OCI-LY1 (cell line): Measurements from ENCODE around the gene BMP8A.
"Not testable (repeated sequence)": the region's sequence is repeated elsewhere in the genome, so short reads cannot be mapped to it uniquely, and the experiment has no call there.

Experiments
- H2AFZ ChIP-seq: fragments of 200-600 bp; sonication (generic), shearing (Covaris generic); 2 replicates; pipeline ENCODE4 v1.6.0; 2014; ENCODE audit warnings: antibody characterized with exemption, mild to moderate bottlenecking, low read length
- H3F3A ChIP-seq: fragments of 200-600 bp; sonication (generic), shearing (Covaris generic); 2 replicates; pipeline ENCODE4 v1.6.0; 2014; ENCODE audit warnings: mild to moderate bottlenecking, antibody characterized with exemption, low read length, moderate library complexity; ENCODE audit not compliant: insufficient read depth
- H3K27ac ChIP-seq: fragments of 200-600 bp; sonication (generic); 2 replicates; pipeline ENCODE4 v1.5.1; 2014; ENCODE audit warnings: low read length, mixed run types, mild to moderate bottlenecking, low read depth; ENCODE audit not compliant: poor library complexity, severe bottlenecking
- H3K27me3 ChIP-seq: fragments of 200-600 bp; sonication (generic); 2 replicates; pipeline ENCODE4 v1.6.0; 2014; ENCODE audit warnings: antibody characterized with exemption, mild to moderate bottlenecking, low read length, moderate library complexity; ENCODE audit not compliant: insufficient read depth
- H3K36me3 ChIP-seq: fragments of 200-600 bp; sonication (generic); 2 replicates; pipeline ENCODE4 v1.6.1; 2014; ENCODE audit warnings: mild to moderate bottlenecking, antibody characterized with exemption, low read length, moderate library complexity, mixed read lengths; ENCODE audit not compliant: insufficient read depth
- H3K4me1 ChIP-seq: fragments of 200-600 bp; sonication (generic); 2 replicates; pipeline ENCODE4 v1.5.1; 2014; ENCODE audit warnings: mild to moderate bottlenecking, low read length, moderate library complexity; ENCODE audit not compliant: insufficient read depth, severe bottlenecking
- H3K4me2 ChIP-seq: fragments of 200-600 bp; sonication (generic), shearing (Covaris generic); 2 replicates; pipeline ENCODE4 v1.6.1; 2014; ENCODE audit warnings: low read length
- H3K4me3 ChIP-seq: fragments of 200-600 bp; sonication (generic); 2 replicates; pipeline ENCODE4 v1.5.1; 2014; ENCODE audit warnings: low read length, low read depth, mild to moderate bottlenecking, mixed read lengths; ENCODE audit not compliant: poor library complexity, severe bottlenecking
- H3K79me2 ChIP-seq: fragments of 200-600 bp; shearing (Covaris generic); 2 replicates; pipeline ENCODE4 v1.6.1; 2016; ENCODE audit warnings: mixed run types, low read length, mixed read lengths; ENCODE audit not compliant: insufficient read depth
- H3K9ac ChIP-seq: fragments of 200-600 bp; sonication (generic), shearing (Covaris generic); 2 replicates; pipeline ENCODE4 v1.6.1; 2014; ENCODE audit warnings: mild to moderate bottlenecking, low read length, mixed read lengths
- H3K9me2 ChIP-seq: fragments of 200-600 bp; sonication (generic), shearing (Covaris generic); 2 replicates; pipeline ENCODE4 v1.6.1; 2014; ENCODE audit warnings: low read depth, mild to moderate bottlenecking, low read length, mixed read lengths
- H3K9me3 ChIP-seq: fragments of 200-600 bp; shearing (Covaris generic); 2 replicates; pipeline ENCODE4 v1.6.1; 2014; ENCODE audit warnings: low read length, mixed read lengths
- H4K20me1 ChIP-seq: fragments of 200-600 bp; sonication (generic), shearing (Covaris generic); 2 replicates; pipeline ENCODE4 v1.6.0; 2016; ENCODE audit warnings: mild to moderate bottlenecking, low read length; ENCODE audit not compliant: insufficient read depth
- EZH2 ChIP-seq: fragments of 200-600 bp; sonication (generic), shearing (Covaris generic); IDR thresholded peaks from 2 replicates; pipeline ENCODE4 v1.8.0; 2017; ENCODE audit warnings: borderline replicate concordance, mixed run types, mild to moderate bottlenecking, antibody characterized with exemption, low read length, moderate library complexity, mixed read lengths
- TF ChIP-seq, protein P1 (sequence below): fragments of 200-600 bp; sonication (generic), shearing (Covaris generic); IDR thresholded peaks from 2 replicates; pipeline ENCODE4 v1.5.1; 2017; ENCODE audit warnings: mild to moderate bottlenecking, antibody characterized with exemption, low read length, moderate library complexity, mixed read lengths

Gene BMP8A

DNA sequence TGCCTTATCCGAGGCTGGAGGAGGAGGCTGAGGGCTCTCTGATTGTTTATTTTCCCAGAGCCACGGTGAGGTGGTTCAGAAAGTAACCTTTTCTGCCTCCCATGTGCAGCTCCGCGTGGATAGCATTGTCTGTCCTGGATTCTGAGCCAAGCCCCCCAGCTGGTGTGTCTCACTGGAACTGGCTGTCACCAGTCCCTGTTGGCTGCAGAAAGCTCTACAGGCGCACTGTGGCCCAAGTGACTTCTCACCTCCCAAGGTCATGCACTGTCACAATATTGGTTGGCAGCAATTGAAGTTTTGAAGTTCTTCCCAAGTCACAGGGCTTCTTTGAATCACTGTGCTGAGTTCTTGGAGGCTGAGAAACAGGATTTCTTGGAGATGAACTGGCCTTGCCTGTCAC, 8.2 kb downstream of the BMP8A start:
- H3K36me3 ChIP-seq = no peaks in the 10 kb centered on the region
- no peaks in the 10 kb centered on the region for H3K9me3 ChIP-seq
- no peak overlapping the region for H2AFZ ChIP-seq
- H3K4me1 ChIP-seq = no peaks in the 10 kb centered on the region
- no peaks in the 10 kb centered on the region for H3K79me2 ChIP-seq
- no peaks in the 10 kb centered on the region for H3F3A ChIP-seq
- H3K27ac ChIP-seq = no peak overlapping the region
- H3K9me2 ChIP-seq = no peaks in the 10 kb centered on the region
- TF ChIP-seq, protein P1, sequence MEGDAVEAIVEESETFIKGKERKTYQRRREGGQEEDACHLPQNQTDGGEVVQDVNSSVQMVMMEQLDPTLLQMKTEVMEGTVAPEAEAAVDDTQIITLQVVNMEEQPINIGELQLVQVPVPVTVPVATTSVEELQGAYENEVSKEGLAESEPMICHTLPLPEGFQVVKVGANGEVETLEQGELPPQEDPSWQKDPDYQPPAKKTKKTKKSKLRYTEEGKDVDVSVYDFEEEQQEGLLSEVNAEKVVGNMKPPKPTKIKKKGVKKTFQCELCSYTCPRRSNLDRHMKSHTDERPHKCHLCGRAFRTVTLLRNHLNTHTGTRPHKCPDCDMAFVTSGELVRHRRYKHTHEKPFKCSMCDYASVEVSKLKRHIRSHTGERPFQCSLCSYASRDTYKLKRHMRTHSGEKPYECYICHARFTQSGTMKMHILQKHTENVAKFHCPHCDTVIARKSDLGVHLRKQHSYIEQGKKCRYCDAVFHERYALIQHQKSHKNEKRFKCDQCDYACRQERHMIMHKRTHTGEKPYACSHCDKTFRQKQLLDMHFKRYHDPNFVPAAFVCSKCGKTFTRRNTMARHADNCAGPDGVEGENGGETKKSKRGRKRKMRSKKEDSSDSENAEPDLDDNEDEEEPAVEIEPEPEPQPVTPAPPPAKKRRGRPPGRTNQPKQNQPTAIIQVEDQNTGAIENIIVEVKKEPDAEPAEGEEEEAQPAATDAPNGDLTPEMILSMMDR = no peak
- TF ChIP-seq EZH2 = no peak
- H3K4me2 ChIP-seq = no peak overlapping the region
- no peak overlapping the region for H3K9ac ChIP-seq
- H3K4me3 ChIP-seq = no peak overlapping the region
- no peaks in the 10 kb centered on the region for H4K20me1 ChIP-seq
- 0 out of 2 replicates have a peak, but pooled peaks cover 6% of the 10 kb centered on the region for H3K27me3 ChIP-seq

DNA sequence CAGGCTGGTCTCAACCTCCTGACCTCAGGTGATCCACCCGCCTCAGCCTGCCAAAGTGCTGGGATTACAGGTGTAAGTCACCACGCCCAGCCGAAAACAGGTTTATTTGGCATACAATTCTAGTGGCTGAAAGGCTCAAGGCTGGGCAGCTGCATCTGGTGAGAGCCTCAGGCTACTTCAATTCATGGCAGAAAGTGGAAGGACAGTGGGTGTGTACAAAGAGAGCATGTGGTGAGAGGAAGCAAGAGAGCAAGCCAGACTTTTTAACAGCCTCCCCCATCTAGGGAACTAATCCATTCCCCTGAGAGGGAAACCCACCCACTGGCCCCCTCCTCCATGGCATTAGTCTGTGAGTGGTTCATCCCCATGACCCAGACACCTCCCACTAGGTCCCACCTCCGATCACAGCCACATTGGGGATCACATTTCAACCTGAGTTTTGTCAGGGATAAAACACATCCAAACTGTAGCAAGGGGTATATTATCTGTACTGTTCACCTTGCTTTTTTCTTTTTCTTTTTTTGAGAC, 9.5 kb downstream of the BMP8A start:
- Histone ChIP-seq H4K20me1 (no peaks in the 10 kb centered on the region), H3K9me2 (no peaks in the 10 kb centered on the region), H2AFZ (no peak overlapping the region), H3K79me2 (no peaks in the 10 kb centered on the region), H3K36me3 (no peaks in the 10 kb centered on the region), H3K27me3 (0 out of 2 replicates have a peak, but pooled peaks cover 6% of the 10 kb centered on the region), H3K9ac (no peak overlapping the region), H3K27ac (no peak overlapping the region), H3K4me3 (no peak overlapping the region), H3F3A (no peaks in the 10 kb centered on the region), H3K9me3 (no peaks in the 10 kb centered on the region), H3K4me1 (no peaks in the 10 kb centered on the region), H3K4me2 (no peak overlapping the region)
- TF ChIP-seq, protein P1 = no peak
- TF ChIP-seq EZH2 = no peak

DNA sequence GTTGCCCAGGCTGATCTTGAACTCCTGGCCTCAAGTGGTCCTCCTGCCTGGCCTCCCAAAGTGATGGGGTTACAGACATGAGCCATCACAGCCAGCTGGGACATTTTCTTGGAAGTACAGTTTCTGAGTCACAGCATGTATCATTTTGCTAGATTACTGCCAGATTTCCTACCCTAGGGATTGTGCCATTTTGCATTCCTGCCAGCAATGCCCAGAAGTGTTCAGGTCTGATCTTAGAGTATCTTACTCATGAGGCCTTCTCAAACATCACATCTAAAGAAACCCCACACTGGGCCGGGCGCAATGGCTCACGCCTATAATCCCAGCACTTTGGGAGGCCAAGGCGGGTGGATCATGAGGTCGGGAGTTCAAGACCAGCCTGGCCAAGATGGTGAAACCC, 10.2 kb downstream of the BMP8A start:
- Histone ChIP-seq H2AFZ (no peak overlapping the region), H3K27ac (no peak overlapping the region), H3K4me1 (no peaks in the 10 kb centered on the region), H3K9me2 (no peaks in the 10 kb centered on the region), H4K20me1 (no peaks in the 10 kb centered on the region), H3K79me2 (no peaks in the 10 kb centered on the region), H3K4me2 (no peak overlapping the region), H3K4me3 (no peak overlapping the region), H3K9me3 (no peaks in the 10 kb centered on the region), H3K36me3 (no peaks in the 10 kb centered on the region), H3K9ac (no peak overlapping the region), H3K27me3 (0 out of 2 replicates have a peak, but pooled peaks cover 6% of the 10 kb centered on the region), H3F3A (no peaks in the 10 kb centered on the region)
- TF ChIP-seq EZH2 = no peak

DNA sequence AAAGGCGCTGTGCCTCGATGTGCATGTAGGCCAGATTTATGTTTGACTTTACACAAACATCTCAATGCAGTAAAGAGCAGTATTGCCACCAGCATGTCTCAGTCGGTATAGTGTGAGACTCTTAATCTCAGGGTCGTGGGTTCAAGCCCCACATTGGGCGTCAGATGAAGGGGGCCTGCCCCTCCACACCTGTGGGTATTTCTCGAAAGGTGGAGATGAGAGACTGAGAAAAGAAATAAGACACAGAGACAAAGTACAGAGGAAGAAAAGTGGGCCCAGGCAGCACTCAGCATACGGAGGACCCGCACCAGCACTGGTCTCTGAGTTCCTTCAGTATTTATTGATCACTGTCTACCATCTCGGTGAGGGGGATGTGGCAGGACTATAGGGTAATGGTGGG, 13.0 kb downstream of the BMP8A start:
- H3K79me2 ChIP-seq, H3K27ac ChIP-seq, H4K20me1 ChIP-seq, H3K36me3 ChIP-seq, H3K9ac ChIP-seq, H3K9me2 ChIP-seq, H3K9me3 ChIP-seq, H3K27me3 ChIP-seq, H3K4me2 ChIP-seq, H3F3A ChIP-seq, H3K4me1 ChIP-seq, H2AFZ ChIP-seq, H3K4me3 ChIP-seq: not testable (repeated sequence)
